DMS114 treated with DMSO at 0.1 percent for 48 hours (cell line): ENCODE measurements around the gene C2orf49.

Experiments
- DNase-seq: peaks from one replicate; lab custom pipeline; 2025; ENCODE audit not compliant: unreplicated experiment; lab: John Stamatoyannopoulos, UW

C2orf49 gene

DNA sequence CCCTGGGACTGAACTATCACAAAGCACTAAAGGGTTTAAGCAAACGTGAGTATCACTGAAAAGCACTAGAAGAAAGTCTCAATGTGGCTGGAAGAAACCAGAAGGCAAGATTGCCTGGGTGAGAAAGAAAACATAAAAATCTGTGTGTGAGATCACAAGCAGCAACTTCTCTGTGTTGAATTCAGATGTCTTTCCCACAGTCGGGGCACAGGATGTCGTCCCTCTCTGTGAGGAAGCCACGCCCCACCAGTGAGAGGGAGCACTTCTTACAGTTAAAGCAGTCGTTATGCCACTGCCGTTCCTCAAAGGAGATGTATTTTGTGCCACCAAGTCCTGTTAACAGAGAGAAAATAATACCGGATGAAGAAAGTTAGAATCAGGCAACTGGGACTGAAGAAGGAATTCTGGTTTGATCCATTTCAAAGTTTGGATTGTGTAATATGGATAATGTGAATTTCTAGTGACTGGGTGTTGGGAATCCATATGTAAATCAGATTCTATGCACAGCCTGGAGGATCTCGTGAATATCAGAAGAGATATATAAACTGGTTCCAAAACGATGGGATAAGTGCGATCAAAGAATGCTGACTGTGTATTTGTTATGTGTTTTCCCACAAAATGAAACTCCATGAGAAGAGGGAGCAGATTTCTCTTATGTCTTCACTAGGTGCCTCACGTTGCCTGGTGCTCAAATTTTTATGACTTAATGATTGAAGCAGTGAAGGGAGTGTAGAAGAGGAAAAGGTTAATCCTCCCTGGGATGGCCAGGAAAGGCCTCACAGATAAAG is 24.0 kb downstream of the C2orf49 start:
- no peak for DNase-seq

DNA sequence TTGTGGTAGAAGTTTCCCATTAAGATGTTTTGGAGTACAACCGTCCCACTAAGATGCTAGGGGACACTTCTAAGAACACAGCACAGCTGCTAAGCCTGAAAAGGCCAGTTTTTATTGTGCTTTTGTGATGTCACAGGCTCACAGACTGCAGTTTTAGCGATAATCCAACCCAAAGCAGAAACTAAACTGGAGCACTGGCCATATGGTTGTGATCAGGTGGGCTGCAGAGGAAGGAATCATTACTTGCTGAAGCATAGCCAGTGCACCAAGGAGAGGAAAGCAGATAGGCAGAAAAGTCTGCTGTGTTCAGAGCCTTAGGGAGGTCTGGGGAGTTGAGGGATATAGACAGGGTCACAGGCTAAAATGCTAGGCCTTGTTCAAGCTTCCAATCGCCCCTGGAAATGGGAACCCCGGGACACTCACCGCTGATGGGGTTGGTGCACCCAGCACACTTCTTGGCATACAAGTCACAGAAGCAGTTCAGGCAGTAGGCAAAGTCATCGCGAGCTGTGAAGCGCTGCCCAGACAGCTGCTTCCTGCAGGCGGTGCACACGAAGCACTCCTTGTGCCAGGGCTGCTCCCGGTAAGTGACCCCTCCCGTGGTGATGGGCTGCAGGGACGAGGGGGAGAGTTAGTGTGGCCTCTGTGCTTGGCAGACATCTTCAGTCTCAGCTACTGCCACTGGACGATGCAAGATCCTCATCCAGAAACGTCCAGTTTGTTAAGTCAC is 25.7 kb downstream of the C2orf49 start:
- DNase-seq = no peak

GRCh38 chr2:105364436-105365139 is 27.2 kb downstream of the C2orf49 start:
- no peak for DNase-seq

DNA sequence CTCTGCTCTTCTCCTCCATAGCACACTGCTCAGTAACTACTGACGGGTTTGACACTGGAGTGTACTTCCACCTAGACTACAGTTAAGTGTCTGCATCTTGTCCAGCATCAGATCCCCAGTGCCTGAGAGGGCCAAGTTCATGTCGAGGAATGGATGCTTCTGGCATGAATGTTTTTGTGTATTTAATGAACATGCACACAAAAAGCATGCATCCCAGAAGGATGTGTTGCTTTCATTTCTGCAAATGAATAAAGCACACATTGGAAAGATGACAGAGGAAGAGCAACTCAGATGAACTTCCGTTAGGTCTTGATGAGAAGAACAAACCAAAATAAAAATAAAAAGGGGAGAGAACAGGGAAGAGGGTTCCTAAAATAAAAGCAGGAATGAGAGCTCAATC is 27.9 kb downstream of the C2orf49 start:
- DNase-seq = no peak

GRCh38 chr2:105368759-105369408 is 31.5 kb downstream of the C2orf49 start:
- no peak for DNase-seq

DNA sequence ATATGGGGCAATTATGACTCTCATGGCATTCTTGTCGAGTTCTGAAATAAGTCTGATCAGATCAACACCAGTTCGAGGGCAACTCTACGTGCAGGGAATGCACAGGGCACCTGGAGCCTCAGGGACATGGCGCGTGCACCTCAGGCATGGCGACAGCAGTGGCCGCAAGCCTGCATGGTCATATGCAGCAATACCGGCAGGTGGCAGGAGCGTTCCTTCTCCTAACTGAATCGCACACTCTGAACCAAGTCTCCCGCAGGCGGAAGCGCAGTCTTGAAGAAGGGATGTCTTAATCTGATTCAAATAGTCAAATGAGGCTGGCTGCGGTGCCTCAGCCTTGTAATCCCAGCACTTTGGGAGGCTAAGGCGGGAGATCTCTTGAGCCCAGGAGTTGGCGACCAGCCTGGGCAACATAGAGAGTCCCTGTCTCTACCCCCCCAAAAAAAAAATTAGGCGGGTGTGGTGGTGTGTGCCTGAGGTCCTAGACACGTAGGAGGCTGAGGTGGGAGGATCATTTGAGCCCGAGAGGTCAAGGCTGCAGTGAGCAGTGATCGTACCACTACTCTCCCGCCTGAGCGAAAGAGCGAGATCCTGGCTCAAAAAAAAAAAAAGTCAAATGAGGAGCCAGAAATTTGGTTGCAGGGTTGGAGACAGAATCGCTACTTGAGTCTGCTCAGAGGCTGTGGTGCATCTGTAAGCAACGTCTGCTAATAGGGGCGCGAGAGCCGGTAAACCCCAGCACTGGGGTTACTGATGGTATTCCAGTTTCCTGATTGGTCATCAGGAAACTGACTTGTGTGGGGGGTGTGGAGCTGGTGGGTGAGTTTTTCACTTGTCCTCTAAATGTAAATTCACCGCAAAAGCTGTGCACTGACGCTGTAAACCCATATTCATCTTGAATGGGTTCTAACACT is 32.7 kb downstream of the C2orf49 start:
- DNase-seq = peak; percentile 53

GRCh38 chr2:105371156-105371555 is 33.8 kb downstream of the C2orf49 start:
- DNase-seq = no peak

DNA sequence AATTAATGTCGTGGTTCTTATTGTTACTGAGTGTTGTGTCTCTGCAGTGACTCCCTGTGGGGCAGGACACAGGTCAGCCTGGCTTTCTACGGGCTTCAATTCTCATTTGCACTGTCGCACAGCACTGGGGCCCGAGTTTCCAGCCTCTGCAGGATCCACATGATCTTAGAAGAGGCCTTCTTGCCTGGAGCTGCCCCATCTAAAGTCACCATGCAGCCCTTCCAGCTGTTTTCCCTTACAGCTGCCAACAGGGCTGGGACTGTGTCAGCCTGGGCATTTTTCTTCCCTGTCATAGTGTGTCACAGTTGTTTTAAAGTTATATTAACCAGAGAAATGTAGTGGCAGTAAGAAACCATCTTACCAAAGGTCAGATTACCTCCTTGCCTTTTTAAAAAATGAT is 34.5 kb downstream of the C2orf49 start:
- DNase-seq = no peak

DNA sequence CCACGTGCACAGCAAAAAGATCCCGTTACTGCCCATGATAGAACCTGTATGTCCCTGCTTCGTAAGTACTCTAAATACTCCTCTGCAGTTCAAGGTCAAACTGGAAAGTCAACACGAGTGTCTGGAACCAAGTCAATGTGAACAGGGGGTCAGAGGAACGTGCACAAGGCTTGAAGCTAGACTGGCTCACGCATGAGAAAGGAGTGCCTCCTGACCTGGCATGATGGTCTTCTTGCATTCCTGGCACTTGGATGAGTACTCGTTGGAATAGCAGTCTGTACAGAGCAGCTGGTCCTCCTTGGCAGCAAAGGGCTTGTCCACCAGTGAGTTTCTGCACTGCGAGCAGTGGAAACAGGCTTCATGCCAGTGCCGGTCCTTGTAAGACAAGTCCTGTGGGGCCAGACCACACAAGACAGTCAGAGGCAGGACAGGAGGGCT is 36.0 kb downstream of the C2orf49 start:
- no peak for DNase-seq

- DNase-seq = no peak
These were observed 36.6 kb downstream of the C2orf49 start for GRCh38 chr2:105373895-105374401.

GRCh38 chr2:105375001-105375561 is 37.7 kb downstream of the C2orf49 start:
- DNase-seq = no peak

DNA sequence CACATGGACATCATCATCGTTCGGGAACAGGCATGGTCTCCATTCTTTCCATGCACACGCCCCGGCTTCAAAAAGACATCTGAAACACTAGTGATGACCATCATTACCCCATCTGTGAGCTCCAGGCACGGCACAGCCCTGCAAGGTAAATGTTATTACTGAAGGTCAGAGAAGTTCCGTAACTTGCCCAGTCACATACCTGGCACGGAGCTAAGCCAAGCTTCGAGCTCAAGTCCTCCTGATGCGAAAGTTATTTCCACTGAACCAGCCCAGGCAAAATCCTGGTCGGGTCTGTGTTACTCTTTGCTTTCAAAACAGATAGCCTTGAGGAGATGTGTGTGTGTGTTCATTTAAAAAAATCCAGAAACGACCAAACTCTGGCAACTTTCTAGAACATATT is 38.7 kb downstream of the C2orf49 start:
- DNase-seq = no peak

DNA sequence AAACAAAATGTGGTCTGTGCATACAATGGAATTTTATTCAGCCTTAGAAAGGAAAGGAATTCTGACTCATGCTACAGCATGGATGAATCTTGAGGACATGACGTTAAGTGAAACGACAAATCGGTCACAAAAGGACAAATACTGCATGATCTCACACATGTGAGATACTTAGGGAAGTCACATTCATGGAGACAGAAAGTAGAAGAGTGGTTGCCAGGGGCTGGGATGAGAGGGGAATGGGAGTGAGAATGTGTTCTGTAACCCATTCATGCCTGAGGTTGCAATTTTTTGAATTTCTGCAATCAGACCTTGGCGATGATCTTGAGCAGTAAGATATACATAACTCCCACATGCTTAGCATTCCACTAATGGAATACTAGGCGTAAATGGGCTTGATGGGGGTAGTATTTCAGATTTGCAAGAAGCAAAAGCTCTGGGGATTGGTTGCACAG is 39.5 kb downstream of the C2orf49 start:
- no peak for DNase-seq

DNA sequence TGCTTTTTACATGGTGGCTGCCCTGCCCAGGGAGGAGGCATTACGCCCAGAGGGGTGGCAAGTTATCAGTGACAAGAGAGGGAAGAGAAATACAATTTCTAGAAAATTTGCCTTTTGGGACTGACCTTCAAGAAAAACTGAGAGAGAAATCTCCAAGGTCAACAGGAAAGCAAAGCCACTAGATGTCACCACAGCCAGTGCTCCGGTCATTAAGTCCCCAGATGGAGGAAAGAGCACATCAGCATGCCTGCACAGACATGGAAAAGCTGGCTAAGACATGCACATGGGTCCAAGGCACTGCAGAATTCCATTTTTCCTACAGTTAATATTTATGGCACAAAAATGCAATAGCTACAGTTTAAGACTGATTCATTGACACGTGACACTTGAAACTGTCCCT is 40.5 kb downstream of the C2orf49 start:
- DNase-seq = no peak

GRCh38 chr2:105378276-105378840 is 41.0 kb downstream of the C2orf49 start:
- no peak for DNase-seq

DNA sequence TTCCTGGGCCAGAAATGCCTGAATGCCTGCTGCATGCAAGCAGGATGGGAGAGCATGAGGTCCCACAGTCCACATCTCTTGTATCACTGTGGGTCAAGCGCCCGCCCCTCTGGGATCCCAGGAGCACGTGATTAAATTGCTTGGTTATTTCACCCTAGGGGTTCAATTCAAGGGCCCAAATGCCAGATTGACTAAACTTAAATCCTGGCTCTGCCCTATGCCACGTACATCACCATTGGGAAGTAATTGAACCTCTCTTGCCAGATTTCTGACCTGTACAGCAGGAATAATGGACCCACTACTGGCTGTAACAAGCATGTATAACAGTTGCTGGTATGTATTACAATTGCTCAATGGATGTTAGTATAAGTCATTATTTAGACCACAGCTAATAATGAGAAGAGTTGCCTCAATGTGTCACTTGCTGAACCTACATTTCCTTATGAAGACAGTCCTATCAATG is 41.6 kb downstream of the C2orf49 start:
- DNase-seq = no peak

DNA sequence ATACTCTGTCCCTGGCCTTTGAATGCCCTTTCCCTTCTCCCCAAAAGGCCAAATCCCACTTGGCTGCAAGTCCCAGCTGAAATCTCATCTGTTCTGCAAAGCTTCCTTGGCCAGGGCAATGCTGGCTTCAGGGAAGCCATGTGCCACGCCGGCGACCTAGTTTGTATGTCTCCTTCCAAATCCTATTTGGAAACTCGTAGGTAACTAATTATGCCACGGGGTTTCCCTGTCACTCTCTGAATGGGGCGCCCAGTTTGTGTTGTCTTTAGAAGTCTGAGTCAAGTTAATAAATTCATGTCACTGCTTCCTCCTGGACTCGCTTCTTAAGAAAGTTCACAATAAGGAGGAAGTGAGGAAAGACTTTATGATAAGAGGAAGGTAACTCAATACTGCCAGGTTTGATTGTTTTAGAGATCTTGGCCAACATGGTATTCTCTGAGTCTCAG is 42.4 kb downstream of the C2orf49 start:
- no peak for DNase-seq

- no peak for DNase-seq
These were observed 43.2 kb downstream of the C2orf49 start for GRCh38 chr2:105380432-105381100.
